ENCODE data around the gene SRRM5. TPM values are rescaled to one million over a fixed set of nuclear protein-coding genes. Genes with fewer than 3 reads are reported as not detected.

Gene SRRM5
- total and polyA plus RNA-seq, 4 donors: 0.07 to 0.09 (median 0.09) TPM

- DNase-seq (ENCODE audit: low spot score): no peak
- WGBS: 93% methylated on average over 2 of the region's 2 CpGs
- no peak overlapping the region for H3K4me3 ChIP-seq (ENCODE audit: low read depth in 1 of 3, low read length in 3 of 3)
- H3K27ac ChIP-seq (ENCODE audit: low read depth in 1 of 2, low read length in 2 of 2): no peak overlapping the region
- H3K9ac ChIP-seq (ENCODE audit: low read depth in 1 of 2, low read length in 2 of 2): no peak overlapping the region
- H3K27me3 ChIP-seq (ENCODE audit: control insufficient read depth in 4 of 4, insufficient read depth in 4 of 4, low read length in 3 of 4): no peaks in the 10 kb centered on the region
- TF ChIP-seq JUND (IDR thresholded peaks at IDR 0.05): no peak
- no peak for TF ChIP-seq RXRA (IDR thresholded peaks at IDR 0.05)
- H3K9me3 ChIP-seq (ENCODE audit: control insufficient read depth in 4 of 4, low read length in 3 of 4): peaks cover 0 to 7% (median 5%) of the 10 kb centered on the region in 4 donors
- peaks cover 0 to 10% (median 2%) of the 10 kb centered on the region in 4 donors for H3K36me3 ChIP-seq (ENCODE audit: control insufficient read depth in 4 of 4, insufficient read depth in 3 of 4, low read depth in 1 of 4, low read length in 3 of 4)
- no peaks in the 10 kb centered on the region for H3K4me1 ChIP-seq (ENCODE audit: control insufficient read depth in 4 of 4, insufficient read depth in 4 of 4, low read length in 3 of 4)
Observed at GRCh38 chr19:43658001-43658400, 46.1 kb downstream of the SRRM5 start.

- peaks cover 0 to 7% (median 5%) of the 10 kb centered on the region in 4 donors for H3K9me3 ChIP-seq (ENCODE audit: control insufficient read depth in 4 of 4, low read length in 3 of 4)
- no peak overlapping the region for H3K27ac ChIP-seq (ENCODE audit: low read depth in 1 of 2, low read length in 2 of 2)
- no peaks in the 10 kb centered on the region for H3K4me1 ChIP-seq (ENCODE audit: control insufficient read depth in 4 of 4, insufficient read depth in 4 of 4, low read length in 3 of 4)
- no peak overlapping the region for H3K9ac ChIP-seq (ENCODE audit: low read depth in 1 of 2, low read length in 2 of 2)
- no peaks in the 10 kb centered on the region for H3K27me3 ChIP-seq (ENCODE audit: control insufficient read depth in 4 of 4, insufficient read depth in 4 of 4, low read length in 3 of 4)
- DNase-seq (ENCODE audit: low spot score): no peak
- peaks cover 0 to 10% (median 2%) of the 10 kb centered on the region in 4 donors for H3K36me3 ChIP-seq (ENCODE audit: control insufficient read depth in 4 of 4, insufficient read depth in 3 of 4, low read depth in 1 of 4, low read length in 3 of 4)
- no peak for TF ChIP-seq REST (IDR thresholded peaks at IDR 0.05)
- no peak for TF ChIP-seq JUND (IDR thresholded peaks at IDR 0.05)
- TF ChIP-seq HNF4A (conservative IDR thresholded peaks at IDR 0.05): no peak
- TF ChIP-seq RAD21 (IDR thresholded peaks at IDR 0.05): no peak
- no peak for TF ChIP-seq TAF1 (conservative IDR thresholded peaks at IDR 0.05)
- no peak for TF ChIP-seq SP1 (IDR thresholded peaks at IDR 0.05)
- TF ChIP-seq FOXA1 (IDR thresholded peaks at IDR 0.05): no peak
- no peak for TF ChIP-seq YY1 (IDR thresholded peaks at IDR 0.05)
- TF ChIP-seq CTCF (IDR thresholded peaks at IDR 0.05; ENCODE audit: low read depth, low read length, missing input control): no peak
- TF ChIP-seq RXRA (IDR thresholded peaks at IDR 0.05): no peak
- no peak for TF ChIP-seq ATF3 (IDR thresholded peaks at IDR 0.05)
- no peak for TF ChIP-seq MAX (IDR thresholded peaks at IDR 0.05)
- TF ChIP-seq EGR1 (IDR thresholded peaks at IDR 0.05; ENCODE audit: low read depth in 2 of 2): no peak
- TF ChIP-seq ZBTB33 (IDR thresholded peaks at IDR 0.05): no peak
- no peak for TF ChIP-seq FOXA2 (IDR thresholded peaks at IDR 0.05)
- TF ChIP-seq GABPA (IDR thresholded peaks at IDR 0.05 in 1 of 2, conservative IDR thresholded peaks at IDR 0.05 in 1 of 2): no peak
- TF ChIP-seq NR2F2 (IDR thresholded peaks at IDR 0.05): no peak
- TF ChIP-seq HNF4G (IDR thresholded peaks at IDR 0.05): no peak
- WGBS: 94% methylated on average over 8 of the region's 8 CpGs
- no peak overlapping the region for H3K4me3 ChIP-seq (ENCODE audit: low read depth in 1 of 3, low read length in 3 of 3)
Observed at GRCh38 chr19:43658494-43658893, 46.6 kb downstream of the SRRM5 start.

Measured in liver (tissue), 9 donors.